ENCODE measurements around the gene PTCRA.

The PTCRA gene

GRCh38 chr6:42909835-42910234 is 6.0 kb upstream of the PTCRA start:
- no peak overlapping the region for H3K27ac ChIP-seq (ENCODE audit: poor library complexity, severe bottlenecking)
- no peak for ATAC-seq (ENCODE audit: low read depth)
- no peak for TF ChIP-seq CTCF (IDR thresholded peaks at IDR 0.05; ENCODE audit: poor library complexity, severe bottlenecking)

DNA sequence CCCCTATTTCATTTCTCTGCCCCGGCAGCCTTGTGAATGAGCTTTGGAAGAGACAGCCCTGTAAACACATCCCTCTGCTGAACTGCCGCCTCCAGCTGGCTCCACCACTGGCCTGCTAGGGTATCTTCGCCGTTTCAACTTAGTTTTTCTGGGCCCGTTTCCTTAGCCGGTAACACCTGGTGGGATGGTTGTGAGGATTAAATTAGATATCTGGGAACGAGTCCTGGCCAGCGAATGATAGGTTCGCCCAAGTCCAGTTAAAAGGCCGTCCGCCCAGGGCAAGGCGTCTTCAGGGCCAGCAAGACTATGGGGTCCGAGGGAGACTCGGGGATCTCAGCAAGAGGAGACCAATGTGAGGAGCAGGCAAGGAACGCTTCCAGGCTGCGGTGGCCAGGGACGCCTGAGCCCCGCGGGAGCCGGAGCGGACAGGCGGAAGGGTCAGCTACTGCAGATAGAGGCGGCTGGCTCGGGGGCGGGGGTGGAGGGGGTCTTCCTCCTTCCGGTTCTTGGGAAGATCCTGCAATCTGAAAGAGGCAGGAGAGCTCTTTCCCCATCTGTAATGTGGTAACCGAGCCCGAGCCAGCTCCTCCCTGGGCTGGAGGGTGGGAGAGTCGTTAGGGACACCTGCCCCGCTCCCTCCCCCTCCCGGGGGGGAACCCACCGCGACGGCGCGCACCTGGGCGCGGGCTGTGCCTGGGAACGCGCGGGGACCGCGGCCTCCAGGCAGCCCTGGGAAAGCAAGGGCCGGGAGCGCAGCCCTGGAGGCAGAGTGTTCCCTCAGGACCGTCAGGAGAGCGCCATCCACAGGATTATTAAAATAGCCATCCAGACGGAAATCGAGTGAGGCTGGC is 4.5 kb upstream of the PTCRA start:
- Histone ChIP-seq H3K27ac (ENCODE audit: poor library complexity, severe bottlenecking) (no peak overlapping the region), H3K4me1 (ENCODE audit: insufficient read depth, poor library complexity, severe bottlenecking) (no peaks in the 10 kb centered on the region), H3K9me3 (ENCODE audit: severe bottlenecking) (no peaks in the 10 kb centered on the region), H3K4me3 (ENCODE audit: severe bottlenecking) (no peak overlapping the region), H3K36me3 (ENCODE audit: low read depth) (no peaks in the 10 kb centered on the region), H3K27me3 (ENCODE audit: insufficient read depth, poor library complexity, severe bottlenecking) (no peaks in the 10 kb centered on the region)
- DNase-seq (ENCODE audit: low spot score) (no peak), ATAC-seq (ENCODE audit: low read depth) (no peak)
- TF ChIP-seq CTCF (IDR thresholded peaks at IDR 0.05; ENCODE audit: poor library complexity, severe bottlenecking) = no peak

More at GRCh38 chr6:42909835-42910234, 6.0 kb upstream of the PTCRA start:
- H3K27me3 ChIP-seq (ENCODE audit: insufficient read depth, poor library complexity, severe bottlenecking) = no peaks in the 10 kb centered on the region
- no peak overlapping the region for H3K4me3 ChIP-seq (ENCODE audit: severe bottlenecking)
- no peak for DNase-seq (ENCODE audit: low spot score)
- no peaks in the 10 kb centered on the region for H3K9me3 ChIP-seq (ENCODE audit: severe bottlenecking)
- no peaks in the 10 kb centered on the region for H3K4me1 ChIP-seq (ENCODE audit: insufficient read depth, poor library complexity, severe bottlenecking)
- no peaks in the 10 kb centered on the region for H3K36me3 ChIP-seq (ENCODE audit: low read depth)

DNA sequence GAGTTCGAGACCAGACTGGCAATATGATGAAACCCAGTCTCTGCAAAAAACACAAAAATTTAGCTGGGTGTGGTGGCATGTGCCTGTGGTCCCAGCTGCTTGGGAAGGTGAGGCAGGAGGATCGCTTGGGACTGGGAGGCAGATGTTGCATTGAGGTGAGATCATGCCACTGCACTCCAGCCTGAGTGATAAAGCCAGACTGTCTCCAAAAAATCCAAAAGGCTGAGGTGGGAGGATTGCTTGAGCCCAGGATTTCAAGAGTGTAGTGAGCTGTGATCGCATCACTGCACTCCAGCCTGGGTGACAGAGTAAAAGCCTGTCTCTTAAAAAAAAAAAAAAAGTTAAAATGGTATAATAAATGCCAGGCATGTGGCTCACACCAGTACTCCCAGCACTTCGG is 1.3 kb upstream of the PTCRA start:
- DNase-seq (ENCODE audit: low spot score) (no peak), ATAC-seq (ENCODE audit: low read depth) (no peak)
- no peak for TF ChIP-seq CTCF (IDR thresholded peaks at IDR 0.05; ENCODE audit: poor library complexity, severe bottlenecking)

DNA sequence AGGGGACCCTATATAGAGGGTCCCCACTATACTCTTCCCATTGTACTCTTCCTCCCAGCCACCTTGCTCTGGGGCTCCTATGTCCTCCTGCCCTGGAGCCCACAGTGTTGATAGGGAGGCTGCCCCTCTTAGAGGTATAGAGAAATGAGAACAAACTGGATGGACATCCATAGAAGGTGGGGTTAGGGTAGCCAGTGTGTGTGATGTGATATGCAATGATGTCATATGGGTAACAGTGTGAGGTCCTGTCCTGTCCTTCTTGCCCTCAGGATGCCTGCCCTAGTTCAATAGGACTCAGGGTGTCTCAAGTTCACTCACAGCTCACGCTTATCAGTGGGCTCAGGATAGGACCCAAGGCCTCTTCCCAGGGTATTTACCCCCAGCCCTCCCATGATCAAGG is 435 bp downstream of the PTCRA start:
- no peak for ATAC-seq (ENCODE audit: low read depth)
- DNase-seq (ENCODE audit: low spot score) = no peak
- Histone ChIP-seq H3K4me1 (ENCODE audit: insufficient read depth, poor library complexity, severe bottlenecking) (peaks cover 5% of the 10 kb centered on the region), H3K27ac (ENCODE audit: poor library complexity, severe bottlenecking) (no peak overlapping the region), H3K36me3 (ENCODE audit: low read depth) (no peaks in the 10 kb centered on the region), H3K9me3 (ENCODE audit: severe bottlenecking) (no peaks in the 10 kb centered on the region), H3K27me3 (ENCODE audit: insufficient read depth, poor library complexity, severe bottlenecking) (no peaks in the 10 kb centered on the region), H3K4me3 (ENCODE audit: severe bottlenecking) (no peak overlapping the region)
- no peak for TF ChIP-seq CTCF (IDR thresholded peaks at IDR 0.05; ENCODE audit: poor library complexity, severe bottlenecking)

More for the DNA sequence above, 1.3 kb upstream of the PTCRA start:
- Histone ChIP-seq H3K4me1 (ENCODE audit: insufficient read depth, poor library complexity, severe bottlenecking) (no peaks in the 10 kb centered on the region), H3K9me3 (ENCODE audit: severe bottlenecking) (no peaks in the 10 kb centered on the region), H3K36me3 (ENCODE audit: low read depth) (no peaks in the 10 kb centered on the region), H3K27ac (ENCODE audit: poor library complexity, severe bottlenecking) (no peak overlapping the region), H3K27me3 (ENCODE audit: insufficient read depth, poor library complexity, severe bottlenecking) (no peaks in the 10 kb centered on the region), H3K4me3 (ENCODE audit: severe bottlenecking) (no peak overlapping the region)

GRCh38 chr6:42921801-42922200 is 5.9 kb downstream of the PTCRA start:
- H3K4me1 ChIP-seq (ENCODE audit: insufficient read depth, poor library complexity, severe bottlenecking) = peaks cover 5% of the 10 kb centered on the region
- H3K4me3 ChIP-seq (ENCODE audit: severe bottlenecking) = no peak overlapping the region
- no peaks in the 10 kb centered on the region for H3K9me3 ChIP-seq (ENCODE audit: severe bottlenecking)
- H3K27ac ChIP-seq (ENCODE audit: poor library complexity, severe bottlenecking) = no peak overlapping the region
- TF ChIP-seq CTCF (IDR thresholded peaks at IDR 0.05; ENCODE audit: poor library complexity, severe bottlenecking) = no peak
- ATAC-seq (ENCODE audit: low read depth) (no peak), DNase-seq (ENCODE audit: low spot score) (no peak)
- H3K27me3 ChIP-seq (ENCODE audit: insufficient read depth, poor library complexity, severe bottlenecking) = no peaks in the 10 kb centered on the region
- H3K36me3 ChIP-seq (ENCODE audit: low read depth) = no peaks in the 10 kb centered on the region
